Dermis microvascular lymphatic vessel endothelial cell (primary cell): ENCODE results near the gene SMAP1. TPM values are rescaled to one million over a fixed set of nuclear protein-coding genes. Genes with fewer than 3 reads are reported as not detected.

Source experiments
- DNase-seq, 2 donors: peaks; one replicate each; pipeline versions ENCODE4 v3.0.0 to v3.0.0-alpha.2; 2010; ENCODE audit warnings: low read depth in 2 of 2
- total RNA-seq: library from RNA; depleted of rRNA; stranded (reverse); fragments of >200 nt; gene quantifications from 2 replicates; pipeline ENCODE4 v1.2.1, GENCODE V29; 2014

Gene SMAP1
- total RNA-seq, 1 donor from 2014 or later, result 12.1 TPM

GRCh38 chr6:70889270-70889669, 221.6 kb downstream of the SMAP1 start:
- DNase-seq, result no peak

DNA sequence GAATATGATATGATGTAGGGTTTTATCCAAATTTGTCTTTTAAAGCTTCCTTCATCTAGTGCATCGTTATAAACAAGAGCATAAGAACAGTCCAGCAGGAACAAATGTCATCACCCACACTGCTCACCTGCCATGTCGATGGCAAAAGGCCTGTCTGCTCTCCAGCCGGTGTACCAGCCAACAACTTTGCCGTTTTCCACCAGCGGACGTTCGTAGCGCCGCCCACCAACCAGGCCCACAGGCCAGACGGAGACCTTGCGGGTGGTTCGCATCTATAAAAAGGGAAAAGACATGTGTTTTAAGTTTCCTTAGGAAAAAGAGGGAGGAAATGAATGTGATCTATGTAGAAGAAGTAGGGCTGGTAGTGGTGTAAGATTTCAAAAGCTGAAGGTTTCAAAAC, 226.3 kb downstream of the SMAP1 start:
- DNase-seq, result no peak

GRCh38 chr6:70900047-70900446, 232.4 kb downstream of the SMAP1 start:
- no peak for DNase-seq

- DNase-seq, result no peak
Observed at GRCh38 chr6:70901324-70901723, 233.6 kb downstream of the SMAP1 start.

DNA sequence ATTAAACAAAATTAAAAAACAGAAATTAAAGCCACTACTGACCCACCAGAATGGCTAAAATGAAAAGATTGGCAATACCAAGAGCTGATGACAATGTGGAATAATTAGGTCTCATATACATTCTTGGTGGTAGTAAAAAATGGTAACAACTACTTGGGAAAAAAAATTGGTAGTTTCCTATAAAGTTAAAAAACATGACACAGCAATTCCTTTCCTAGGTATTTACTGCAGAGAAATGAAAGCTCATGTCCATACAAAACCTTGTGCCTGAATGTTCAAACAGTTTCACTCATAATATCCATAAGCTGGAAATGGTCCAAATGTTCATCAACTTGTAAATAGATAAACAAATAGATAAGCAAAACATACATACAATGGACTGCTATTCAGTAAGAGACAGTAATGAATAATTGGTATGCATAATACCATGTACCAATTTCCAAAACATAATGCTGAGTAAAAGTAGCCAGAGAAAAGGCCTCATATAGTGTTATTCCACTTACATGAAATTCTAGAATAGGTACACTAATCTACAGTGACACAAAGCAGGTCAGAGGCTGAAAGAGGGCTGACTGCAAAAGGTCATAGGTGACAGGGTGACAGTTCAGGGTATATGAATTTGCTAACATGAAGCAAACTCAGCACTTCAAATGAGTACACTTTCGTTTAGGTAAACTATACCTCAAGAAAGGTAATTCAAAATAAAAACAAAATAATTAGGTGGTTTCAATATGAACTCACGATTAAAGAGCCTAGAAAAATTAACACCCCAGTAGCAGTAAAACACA, 236.2 kb downstream of the SMAP1 start:
- no peak for DNase-seq

GRCh38 chr6:70905742-70906141, 238.1 kb downstream of the SMAP1 start:
- DNase-seq, result no peak

Other genes with a start within 250 kb of the SMAP1 start
- 3.9 and 4.8 TPM in 2 replicates for gene SDHAF4, start 101.0 kb upstream of the SMAP1 start, total RNA-seq